ENCODE measurements around the gene LMO1. TPM values are rescaled to one million over a fixed set of nuclear protein-coding genes. Genes with fewer than 3 reads are reported as not detected.

LMO1 gene
- total RNA-seq, 2 donors from 2014 or later = not detected

DNA sequence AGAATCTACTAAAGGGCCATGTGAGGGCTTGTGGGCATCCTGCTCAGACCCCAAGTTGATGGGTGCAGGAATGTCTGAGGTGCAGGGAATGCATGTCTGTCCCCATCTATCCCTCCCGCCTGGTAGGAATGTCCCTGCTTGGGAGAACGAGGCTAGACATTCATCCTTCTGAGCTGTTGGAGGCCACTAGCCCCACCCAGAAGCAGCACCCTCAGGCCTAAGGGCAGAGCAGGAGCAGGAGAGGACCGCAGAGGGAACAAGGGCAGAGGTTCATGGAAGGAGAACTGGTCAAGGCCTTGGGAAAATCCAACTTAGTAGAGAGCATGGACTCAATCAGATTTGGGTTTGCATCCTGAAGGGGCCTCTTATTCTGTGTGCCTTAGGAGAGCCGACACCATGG is 22.1 kb upstream of the LMO1 start:
- no peak overlapping the region for H3K4me3 ChIP-seq
- no peaks in the 10 kb centered on the region for H3K4me1 ChIP-seq (replicated peaks)
- H3K27me3 ChIP-seq (replicated peaks; ENCODE audit: insufficient read depth) = no peaks in the 10 kb centered on the region
- WGBS = 96% methylated on average over 4 of the region's 4 CpGs
- no peaks in the 10 kb centered on the region for H3K9me3 ChIP-seq
- intact Hi-C loops (cut with DNase I) = no loop called here
- no peaks in the 10 kb centered on the region for H3K36me3 ChIP-seq
- TF ChIP-seq POLR2AphosphoS5 (IDR thresholded peaks at IDR 0.05) (no peak), POLR2A (IDR thresholded peaks at IDR 0.05) (no peak)
- TF ChIP-seq, protein P1, sequence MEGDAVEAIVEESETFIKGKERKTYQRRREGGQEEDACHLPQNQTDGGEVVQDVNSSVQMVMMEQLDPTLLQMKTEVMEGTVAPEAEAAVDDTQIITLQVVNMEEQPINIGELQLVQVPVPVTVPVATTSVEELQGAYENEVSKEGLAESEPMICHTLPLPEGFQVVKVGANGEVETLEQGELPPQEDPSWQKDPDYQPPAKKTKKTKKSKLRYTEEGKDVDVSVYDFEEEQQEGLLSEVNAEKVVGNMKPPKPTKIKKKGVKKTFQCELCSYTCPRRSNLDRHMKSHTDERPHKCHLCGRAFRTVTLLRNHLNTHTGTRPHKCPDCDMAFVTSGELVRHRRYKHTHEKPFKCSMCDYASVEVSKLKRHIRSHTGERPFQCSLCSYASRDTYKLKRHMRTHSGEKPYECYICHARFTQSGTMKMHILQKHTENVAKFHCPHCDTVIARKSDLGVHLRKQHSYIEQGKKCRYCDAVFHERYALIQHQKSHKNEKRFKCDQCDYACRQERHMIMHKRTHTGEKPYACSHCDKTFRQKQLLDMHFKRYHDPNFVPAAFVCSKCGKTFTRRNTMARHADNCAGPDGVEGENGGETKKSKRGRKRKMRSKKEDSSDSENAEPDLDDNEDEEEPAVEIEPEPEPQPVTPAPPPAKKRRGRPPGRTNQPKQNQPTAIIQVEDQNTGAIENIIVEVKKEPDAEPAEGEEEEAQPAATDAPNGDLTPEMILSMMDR (IDR thresholded peaks at IDR 0.05) = no peak
- H3K27ac ChIP-seq = no peak overlapping the region
- no peak for DNase-seq (ENCODE audit: low spot score)

DNA sequence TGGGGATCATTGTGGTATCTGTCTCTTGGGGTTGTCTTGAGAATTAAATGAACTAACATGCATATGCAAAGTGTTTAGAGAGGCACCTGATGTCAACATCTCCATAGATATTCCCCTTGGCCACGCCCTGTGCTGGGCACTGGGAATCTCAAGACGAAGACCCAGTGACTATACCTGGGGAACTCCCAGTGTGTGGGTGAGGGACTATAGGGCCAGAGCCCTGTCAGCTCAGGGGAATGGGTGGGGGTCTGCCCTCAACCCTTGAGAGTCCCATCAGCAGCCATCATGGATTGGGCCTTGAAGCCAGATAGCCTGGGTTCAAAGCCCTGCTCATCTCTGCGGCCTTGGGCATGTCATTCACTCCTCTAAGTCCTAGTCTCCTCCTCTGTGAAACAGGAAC is 21.6 kb upstream of the LMO1 start:
- DNase-seq (ENCODE audit: low spot score) = no peak
- Histone ChIP-seq H3K27me3 (replicated peaks; ENCODE audit: insufficient read depth) (no peaks in the 10 kb centered on the region), H3K4me3 (no peak overlapping the region), H3K36me3 (no peaks in the 10 kb centered on the region), H3K27ac (no peak overlapping the region), H3K4me1 (replicated peaks) (no peaks in the 10 kb centered on the region), H3K9me3 (no peaks in the 10 kb centered on the region)
- intact Hi-C loops (cut with DNase I) = no loop called here
- TF ChIP-seq POLR2AphosphoS5 (IDR thresholded peaks at IDR 0.05) = no peak
- WGBS = 92% methylated on average over 3 of the region's 3 CpGs

DNA sequence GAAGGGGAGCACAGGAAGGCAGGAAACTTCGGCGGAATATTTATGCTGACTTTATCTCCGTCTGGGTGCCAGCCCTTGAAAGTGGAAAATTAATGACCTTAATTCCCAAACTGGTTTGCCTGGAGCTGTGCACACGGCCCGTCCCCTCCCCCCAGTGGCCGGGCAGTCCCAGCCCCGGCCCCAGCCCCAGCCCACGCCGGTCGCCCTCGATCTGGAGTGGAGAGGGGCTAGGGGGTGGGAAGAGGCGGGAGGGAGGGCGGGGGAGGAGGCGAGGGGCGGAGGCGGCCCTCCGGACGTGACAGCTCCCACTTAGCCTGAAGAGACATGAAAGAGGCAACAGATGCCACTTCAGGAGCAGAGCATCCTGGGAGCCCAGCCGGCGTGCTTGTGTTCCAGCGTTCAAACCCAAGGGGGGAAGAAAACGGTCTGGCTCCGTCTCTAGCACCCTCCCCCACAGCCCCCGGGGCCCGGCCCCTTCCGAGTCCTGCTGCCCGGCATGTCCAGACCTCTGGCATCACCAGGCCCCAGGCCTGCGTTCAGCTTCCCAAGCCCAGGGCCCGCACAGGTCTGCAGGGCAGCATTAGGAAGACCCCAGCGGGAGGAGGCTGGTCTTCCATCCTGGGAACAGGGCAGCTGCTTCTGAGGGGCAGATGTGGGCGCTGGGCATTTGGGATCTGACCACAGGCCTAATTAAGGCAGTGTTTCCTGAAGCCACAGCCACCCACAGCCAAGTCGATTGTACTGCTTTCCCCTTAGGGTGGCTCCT is 20.0 kb upstream of the LMO1 start:
- H3K4me3 ChIP-seq = no peak overlapping the region
- H3K27me3 ChIP-seq (replicated peaks; ENCODE audit: insufficient read depth) = no peaks in the 10 kb centered on the region
- H3K4me1 ChIP-seq (replicated peaks) = no peaks in the 10 kb centered on the region
- H3K36me3 ChIP-seq = no peaks in the 10 kb centered on the region
- intact Hi-C loops (cut with DNase I) = no loop called here
- 16% methylated on average over 32 of the region's 32 CpGs for WGBS
- H3K27ac ChIP-seq = no peak overlapping the region
- TF ChIP-seq POLR2AphosphoS5 (IDR thresholded peaks at IDR 0.05) (no peak), POLR2A (IDR thresholded peaks at IDR 0.05) (no peak)
- TF ChIP-seq, protein P1 (IDR thresholded peaks at IDR 0.05) = no peak
- no peak for DNase-seq (ENCODE audit: low spot score)
- no peaks in the 10 kb centered on the region for H3K9me3 ChIP-seq

DNA sequence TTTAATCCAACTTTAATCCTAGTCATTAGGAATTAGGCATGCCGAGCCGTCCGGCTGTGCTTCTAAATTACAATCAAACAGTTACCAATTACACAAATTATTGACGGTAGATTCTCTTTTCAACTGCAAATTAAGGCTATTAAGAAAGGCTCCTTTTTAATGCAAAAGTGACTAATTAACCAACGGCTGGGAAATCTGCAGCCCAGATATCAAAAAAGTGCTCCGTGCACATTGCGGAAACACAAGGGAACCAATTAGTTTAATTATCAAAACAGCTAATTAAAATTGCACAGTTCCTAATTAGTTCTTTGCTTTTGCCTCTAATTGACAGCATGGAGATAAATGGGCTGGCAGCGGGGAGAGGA is 19.4 kb upstream of the LMO1 start:
- whole genome bisulfite sequencing = 59% methylated on average over 8 of the region's 8 CpGs

DNA sequence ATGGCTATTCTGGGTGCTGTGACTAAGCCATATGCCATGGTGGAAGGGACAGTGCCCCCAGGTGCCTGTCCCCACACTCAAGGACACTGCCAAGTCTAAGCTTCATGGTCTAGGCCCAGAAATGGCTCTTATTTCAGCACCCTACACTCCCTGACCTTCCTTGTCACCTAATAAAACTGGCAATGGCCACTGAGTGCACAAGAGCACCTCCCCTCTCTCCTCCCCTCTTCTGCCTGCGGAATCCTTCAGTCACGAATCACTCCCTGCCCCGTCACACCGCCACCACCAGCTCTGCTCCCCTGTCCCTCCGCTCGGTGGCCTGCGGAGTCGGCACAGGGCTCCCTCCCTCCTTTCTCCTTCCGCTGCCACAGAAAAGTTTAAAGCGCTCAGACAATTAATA is 19.0 kb upstream of the LMO1 start:
- DNase-seq (ENCODE audit: low spot score) = no peak

More for the DNA sequence above, 19.4 kb upstream of the LMO1 start:
- no peaks in the 10 kb centered on the region for H3K9me3 ChIP-seq
- no peaks in the 10 kb centered on the region for H3K36me3 ChIP-seq
- intact Hi-C loops (cut with DNase I) = no loop called here
- no peaks in the 10 kb centered on the region for H3K4me1 ChIP-seq (replicated peaks)
- no peak overlapping the region for H3K4me3 ChIP-seq
- no peaks in the 10 kb centered on the region for H3K27me3 ChIP-seq (replicated peaks; ENCODE audit: insufficient read depth)
- DNase-seq (ENCODE audit: low spot score) = no peak
- no peak overlapping the region for H3K27ac ChIP-seq
- TF ChIP-seq POLR2AphosphoS5 (IDR thresholded peaks at IDR 0.05) (no peak), POLR2A (IDR thresholded peaks at IDR 0.05) (no peak)
- TF ChIP-seq, protein P1 (IDR thresholded peaks at IDR 0.05) = no peak

More for the DNA sequence above, 19.0 kb upstream of the LMO1 start:
- intact Hi-C loops (cut with DNase I) = no loop called here
- H3K36me3 ChIP-seq = no peaks in the 10 kb centered on the region
- H3K27me3 ChIP-seq (replicated peaks; ENCODE audit: insufficient read depth) = no peaks in the 10 kb centered on the region
- H3K27ac ChIP-seq = no peak overlapping the region
- H3K4me1 ChIP-seq (replicated peaks) = no peaks in the 10 kb centered on the region
- H3K4me3 ChIP-seq = no peak overlapping the region
- no peaks in the 10 kb centered on the region for H3K9me3 ChIP-seq
- WGBS = 77% methylated on average over 10 of the region's 10 CpGs
- TF ChIP-seq, protein P1 (IDR thresholded peaks at IDR 0.05) = no peak
- no peak for TF ChIP-seq POLR2AphosphoS5 (IDR thresholded peaks at IDR 0.05)
- no peak for TF ChIP-seq POLR2A (IDR thresholded peaks at IDR 0.05)

Measured in prostate gland (tissue), 2 donors.